Skeletal muscle tissue (tissue), 4 donors: ENCODE measurements around the gene THSD4. TPM values are rescaled to one million over a fixed set of nuclear protein-coding genes. Genes with fewer than 3 reads are reported as not detected.

ENCODE experiments used
- H3K27ac ChIP-seq: one replicate; pipeline ENCODE4 v1.7.0; 2013; ENCODE audit warnings: mild to moderate bottlenecking, low read depth, low read length, inconsistent platforms
- H3K27me3 ChIP-seq, 3 donors: one replicate each; pipeline ENCODE4 v1.7.0; 2013; ENCODE audit warnings: low read length in 3 of 3; ENCODE audit not compliant: control insufficient read depth in 3 of 3, insufficient read depth in 3 of 3
- H3K36me3 ChIP-seq, 3 donors: one replicate each; pipeline ENCODE4 v1.7.0; 2013; ENCODE audit warnings: low read length in 3 of 3; ENCODE audit not compliant: control insufficient read depth in 3 of 3, insufficient read depth in 3 of 3
- H3K4me1 ChIP-seq, 3 donors: one replicate each; pipeline ENCODE4 v1.7.0; 2013; ENCODE audit warnings: low read length in 3 of 3, mild to moderate bottlenecking in 3 of 3; ENCODE audit not compliant: control insufficient read depth in 3 of 3, insufficient read depth in 3 of 3
- H3K4me3 ChIP-seq, 3 donors: one replicate each; pipeline ENCODE4 v1.7.0; 2013; ENCODE audit warnings: low read length in 3 of 3
- H3K9ac ChIP-seq, 3 donors: one replicate each; pipeline ENCODE4 v1.7.0; 2013; ENCODE audit warnings: low read length in 3 of 3, mild to moderate bottlenecking in 3 of 3, moderate library complexity in 2 of 3, low read depth in 1 of 3
- H3K9me3 ChIP-seq, 3 donors: one replicate each; pipeline ENCODE4 v1.7.0; 2013; ENCODE audit warnings: low read length in 3 of 3; ENCODE audit not compliant: control insufficient read depth in 3 of 3
- total RNA-seq: library from RNA; depleted of rRNA; stranded (reverse); fragments of >200 nt; gene quantifications from one replicate; pipeline ENCODE4 v1.2.3, GENCODE V29; 2014
- donor health status: Osteomylitis.

THSD4 gene
- total RNA-seq, 1 donor from 2014 or later = 15.7 TPM

DNA sequence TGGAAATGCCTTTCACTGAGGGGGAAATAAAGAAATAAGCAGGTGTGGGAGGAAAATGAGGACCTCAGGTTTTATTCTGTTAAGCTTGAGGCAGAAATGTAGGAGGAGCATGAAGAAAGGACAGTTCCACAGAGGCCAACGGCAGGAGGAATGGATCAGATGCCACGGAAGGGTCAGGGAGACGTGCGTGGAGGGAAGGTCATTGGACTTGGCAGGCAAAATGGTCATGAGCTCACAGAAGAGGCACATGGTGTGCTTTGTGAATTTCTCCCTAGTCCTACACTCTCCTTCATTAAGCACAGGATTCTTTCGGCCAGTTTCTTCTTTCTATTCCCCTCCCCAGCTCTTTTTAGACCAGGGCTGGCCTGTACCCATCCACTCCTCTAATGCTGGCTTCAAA, 32.5 kb upstream of the THSD4 start:
- H3K9me3 ChIP-seq = no peaks in the 10 kb centered on the region
- peaks cover 0 to 5% (median 3%) of the 10 kb centered on the region in 3 donors for H3K27me3 ChIP-seq
- H3K36me3 ChIP-seq = no peaks in the 10 kb centered on the region
- no peak overlapping the region for H3K27ac ChIP-seq
- no peak overlapping the region for H3K9ac ChIP-seq
- H3K4me3 ChIP-seq = no peak overlapping the region
- peaks cover 0 to 8% (median 0%) of the 10 kb centered on the region in 3 donors for H3K4me1 ChIP-seq

DNA sequence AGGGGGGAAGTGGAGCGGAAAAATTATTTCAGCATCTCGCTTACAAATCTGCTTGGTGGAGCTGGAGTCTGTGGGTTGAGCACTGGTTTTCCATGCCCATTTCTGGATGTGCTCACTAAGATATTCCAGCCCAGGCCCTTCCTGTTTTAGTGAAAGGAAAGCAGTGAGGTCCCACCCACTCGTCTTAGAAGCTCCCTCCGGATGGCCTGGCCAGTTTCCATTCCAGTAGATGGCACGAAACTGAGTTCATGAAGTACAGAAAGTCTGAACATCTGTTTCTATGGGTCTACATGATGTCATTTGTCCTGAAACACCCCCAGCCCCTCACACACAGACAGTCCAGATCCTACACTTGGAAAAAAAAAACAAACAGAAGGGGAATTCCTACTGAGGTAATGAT, 31.9 kb upstream of the THSD4 start:
- Histone ChIP-seq H3K27ac (no peak overlapping the region), H3K27me3 (peaks cover 0 to 5% (median 3%) of the 10 kb centered on the region in 3 donors), H3K4me1 (peaks cover 0 to 8% (median 0%) of the 10 kb centered on the region in 3 donors), H3K9me3 (no peaks in the 10 kb centered on the region), H3K9ac (no peak overlapping the region), H3K36me3 (no peaks in the 10 kb centered on the region), H3K4me3 (no peak overlapping the region)

DNA sequence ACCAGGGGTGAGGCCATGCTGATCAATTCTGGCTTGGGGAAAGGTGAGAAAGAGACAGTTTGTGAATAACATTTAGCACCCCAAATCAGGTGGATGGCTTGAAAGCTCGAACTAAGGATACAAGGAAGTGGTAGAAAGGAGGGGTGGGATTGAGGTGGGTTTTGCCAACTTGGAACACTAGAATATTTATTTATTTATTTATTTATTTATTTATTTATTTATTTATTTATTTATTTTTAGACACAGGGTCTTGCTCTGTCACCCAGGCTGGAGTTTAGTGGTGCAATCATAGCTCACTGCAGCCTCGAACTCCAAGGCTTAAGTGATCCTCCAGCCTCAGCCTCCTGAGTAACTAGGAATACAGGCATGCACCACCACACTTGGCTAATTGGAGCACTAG, 31.0 kb upstream of the THSD4 start:
- Histone ChIP-seq H3K9me3 (peaks cover 0 to 3% (median 3%) of the 10 kb centered on the region in 3 donors), H3K27ac (no peak overlapping the region), H3K36me3 (no peaks in the 10 kb centered on the region), H3K27me3 (peaks cover 0 to 5% (median 3%) of the 10 kb centered on the region in 3 donors), H3K4me1 (peaks cover 0 to 8% (median 0%) of the 10 kb centered on the region in 3 donors), H3K9ac (no peak overlapping the region), H3K4me3 (no peak overlapping the region)

DNA sequence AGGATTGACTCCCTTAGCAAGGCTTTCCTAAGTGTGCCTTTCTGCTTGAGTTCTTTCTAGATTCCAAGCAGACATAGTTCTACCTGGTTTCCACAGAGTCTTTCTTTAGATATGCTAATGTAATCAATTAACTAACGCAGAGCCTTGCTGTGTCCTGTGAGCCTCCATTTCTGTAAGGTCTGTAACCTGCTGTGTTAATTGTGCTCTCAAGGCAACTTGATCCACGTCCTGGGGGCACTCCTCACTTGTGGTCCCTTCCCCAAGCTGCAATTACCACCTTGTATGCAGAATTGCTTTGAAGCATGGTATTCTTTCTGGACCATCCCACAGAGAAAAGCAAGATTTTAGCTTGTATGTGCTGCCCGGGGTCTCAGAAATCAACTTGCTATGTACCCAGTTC, 29.5 kb upstream of the THSD4 start:
- Histone ChIP-seq H3K36me3 (no peaks in the 10 kb centered on the region), H3K4me1 (peaks cover 0 to 8% (median 0%) of the 10 kb centered on the region in 3 donors), H3K9me3 (peaks cover 0 to 3% (median 3%) of the 10 kb centered on the region in 3 donors), H3K27ac (no peak overlapping the region), H3K4me3 (no peak overlapping the region), H3K9ac (no peak overlapping the region), H3K27me3 (peaks cover 0 to 5% (median 3%) of the 10 kb centered on the region in 3 donors)

DNA sequence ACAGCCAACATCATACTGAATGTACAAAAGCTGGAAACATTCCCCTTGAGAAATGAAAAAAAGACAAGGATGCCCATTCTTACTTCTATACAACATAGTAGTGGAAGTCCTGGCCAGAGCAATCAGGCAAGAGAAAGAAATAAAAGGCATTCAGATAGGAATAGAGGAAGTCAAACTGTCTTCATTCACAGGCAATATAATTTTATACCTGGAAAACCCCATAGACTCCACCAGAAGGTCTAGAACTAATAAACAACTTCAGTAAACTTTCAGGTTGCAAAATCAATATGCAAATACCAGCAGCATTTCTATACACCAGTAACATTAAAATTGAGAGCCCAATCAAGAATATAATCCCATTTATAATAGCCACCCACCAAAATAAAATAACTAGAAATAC, 27.1 kb upstream of the THSD4 start:
- Histone ChIP-seq H3K27me3 (peaks cover 0 to 5% (median 4%) of the 10 kb centered on the region in 3 donors), H3K36me3 (no peaks in the 10 kb centered on the region), H3K4me3 (no peak overlapping the region), H3K9ac (no peak overlapping the region), H3K9me3 (peaks cover 0 to 3% (median 3%) of the 10 kb centered on the region in 3 donors), H3K27ac (no peak overlapping the region), H3K4me1 (peaks cover under 1 to 3% (median 1%) of the 10 kb centered on the region in 3 donors)

GRCh38 chr15:71088683-71089082, 26.6 kb upstream of the THSD4 start:
- Histone ChIP-seq H3K36me3 (no peaks in the 10 kb centered on the region), H3K4me3 (no peak overlapping the region), H3K9me3 (peaks cover 0 to 3% (median 3%) of the 10 kb centered on the region in 3 donors), H3K27me3 (peaks cover 0 to 5% (median 4%) of the 10 kb centered on the region in 3 donors), H3K4me1 (peaks cover 3 to 5% (median 5%) of the 10 kb centered on the region in 3 donors), H3K9ac (no peak overlapping the region), H3K27ac (no peak overlapping the region)

DNA sequence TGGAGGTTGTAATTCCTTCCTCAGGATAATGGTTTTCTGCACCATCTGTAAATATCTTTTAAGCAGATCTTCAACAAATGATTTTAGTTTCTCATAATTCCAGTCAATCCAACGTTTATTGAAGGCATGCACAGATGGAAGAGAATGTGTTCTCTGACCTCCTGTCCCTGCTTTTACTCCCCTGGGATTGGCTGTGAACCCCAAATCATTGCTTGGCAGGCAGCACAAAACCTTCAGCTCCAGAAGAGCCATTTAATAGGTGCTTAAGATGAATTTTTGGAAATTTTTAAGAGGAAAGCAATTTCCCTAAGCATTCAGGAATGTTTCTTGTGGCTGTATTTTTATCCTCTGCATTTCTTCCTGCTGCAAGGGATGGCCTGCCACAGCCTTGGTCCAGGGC, 25.5 kb upstream of the THSD4 start:
- Histone ChIP-seq H3K4me1 (peaks cover 2 to 5% (median 3%) of the 10 kb centered on the region in 3 donors), H3K9me3 (peaks cover 0 to 3% (median 3%) of the 10 kb centered on the region in 3 donors), H3K9ac (no peak overlapping the region), H3K4me3 (no peak overlapping the region), H3K27me3 (peaks cover 0 to 5% (median 4%) of the 10 kb centered on the region in 3 donors), H3K36me3 (no peaks in the 10 kb centered on the region), H3K27ac (no peak overlapping the region)

DNA sequence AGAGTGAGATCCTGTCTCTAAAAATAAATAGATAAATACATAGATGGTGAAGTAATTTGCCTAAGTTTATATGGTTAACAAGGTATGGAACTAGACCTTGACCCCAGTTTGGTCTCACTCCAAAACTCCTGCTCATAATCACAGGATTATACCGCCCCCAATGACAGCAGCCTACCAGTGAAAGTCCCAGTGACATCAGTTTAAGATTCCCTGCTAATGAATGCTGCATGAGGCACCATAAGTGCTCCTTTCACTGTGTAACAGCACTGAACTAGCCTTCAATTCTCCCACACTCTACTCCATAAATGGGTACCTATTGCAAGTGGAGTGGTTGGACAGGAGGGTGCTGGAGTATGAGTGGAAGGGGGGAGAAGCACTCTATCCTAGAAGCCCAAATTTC, 23.7 kb upstream of the THSD4 start:
- Histone ChIP-seq H3K4me3 (no peak overlapping the region), H3K27ac (no peak overlapping the region), H3K9ac (no peak overlapping the region), H3K9me3 (peaks cover 0 to 3% (median 3%) of the 10 kb centered on the region in 3 donors), H3K27me3 (peaks cover 0 to 4% (median 0%) of the 10 kb centered on the region in 3 donors), H3K36me3 (no peaks in the 10 kb centered on the region), H3K4me1 (peaks cover 2 to 5% (median 3%) of the 10 kb centered on the region in 3 donors)

- Histone ChIP-seq H3K4me3 (no peak overlapping the region), H3K27ac (no peak overlapping the region), H3K9me3 (peaks cover 0 to 3% (median 3%) of the 10 kb centered on the region in 3 donors), H3K27me3 (peaks cover 0 to 4% (median 0%) of the 10 kb centered on the region in 3 donors), H3K36me3 (no peaks in the 10 kb centered on the region), H3K9ac (no peak overlapping the region), H3K4me1 (peaks cover 2 to 5% (median 3%) of the 10 kb centered on the region in 3 donors)
Measured at GRCh38 chr15:71092056-71092600, 23.1 kb upstream of the THSD4 start.
